Spleen (tissue), 7 donors: ENCODE data around the gene IL21R.

Experiments used
- CTCF ChIP-seq, 11 experiments: fragments of 200-600 bp in 7 of 11; fragments of 450-650 bp in 4 of 11; sonication (generic) in 4 of 11; IDR thresholded peaks in 8 of 11; conservative IDR thresholded peaks in 3 of 11; 1 replicate in 7 of 11; 2 replicates in 4 of 11; pipeline versions ENCODE4 v1.4.0 to v1.8.0; 2016 to 2021; ENCODE audit warnings: antibody characterized with exemption in 11 of 11, inconsistent platforms in 4 of 11, mild to moderate bottlenecking in 1 of 11
- POLR2A ChIP-seq, 3 donors: fragments of 450-650 bp; IDR thresholded peaks; one replicate each; pipeline ENCODE4 v1.5.1; 2017; ENCODE audit warnings: antibody characterized with exemption in 3 of 3, mild to moderate bottlenecking in 1 of 3
- POLR2AphosphoS5 ChIP-seq, 3 donors: sonication (generic); formaldehyde crosslinking; IDR thresholded peaks; one replicate each; pipeline ENCODE4 v1.5.1; 2017; ENCODE audit warnings: antibody characterized with exemption in 3 of 3
- donor health status: DM: no; HTN: no; CAD: no; lungs with moderate emphysema.
- donor health status: DM: no; HTN: no; CAD: no.
- donor health status: DM: no; HTN: no; CAD: no.

- TF ChIP-seq CTCF (IDR thresholded peaks at IDR 0.05 in 8 of 11, conservative IDR thresholded peaks at IDR 0.05 in 3 of 11) (no peak), POLR2A (IDR thresholded peaks at IDR 0.05) (no peak), POLR2AphosphoS5 (IDR thresholded peaks at IDR 0.05) (no peak)
Measured at GRCh38 chr16:27498031-27498825, 96.3 kb downstream of the IL21R start.
